HG02885 (cell line): ENCODE measurements around the gene CREB1.
"Not testable (repeated sequence)": the region's sequence is repeated elsewhere in the genome, so short reads cannot be mapped to it uniquely, and the experiment has no call there.

Experiments
- ATAC-seq: cut with Tn5 transposase; IDR thresholded peaks from one replicate; pipeline ENCODE4 v1.9.1; 2021; ENCODE audit warnings: mild to moderate bottlenecking; ENCODE audit not compliant: unreplicated experiment, poor library complexity

CREB1 gene

DNA sequence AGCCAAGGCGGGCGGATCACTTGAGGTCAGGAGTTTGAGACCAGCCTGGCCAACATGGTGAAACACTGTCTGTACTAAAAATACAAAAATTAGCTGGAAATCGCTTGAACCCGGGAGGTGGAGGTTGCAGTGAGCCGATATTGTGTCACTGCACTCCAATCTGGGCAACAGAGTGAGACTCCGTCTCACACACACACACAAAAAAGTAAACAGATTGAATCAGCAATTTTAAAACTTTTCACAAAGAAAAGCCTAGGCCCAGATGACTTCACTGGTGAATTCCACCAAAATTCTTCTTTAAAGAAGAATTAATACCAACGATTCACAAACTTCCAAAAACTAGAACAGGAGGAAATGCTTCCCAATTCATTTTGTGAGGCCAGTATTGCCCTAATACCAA, 116.8 kb downstream of the CREB1 start:
- not testable (repeated sequence) for ATAC-seq
